ENCODE measurements around the gene NCK2. TPM values are rescaled to one million over a fixed set of nuclear protein-coding genes. Genes with fewer than 3 reads are reported as not detected.

NCK2 gene
- total and polyA plus RNA-seq, 9 of the 15 experiments (the other 6 are each of a cell fraction or from before 2014, with no cell fraction given): 0.90 to 27.9 (median 15.9) TPM

DNA sequence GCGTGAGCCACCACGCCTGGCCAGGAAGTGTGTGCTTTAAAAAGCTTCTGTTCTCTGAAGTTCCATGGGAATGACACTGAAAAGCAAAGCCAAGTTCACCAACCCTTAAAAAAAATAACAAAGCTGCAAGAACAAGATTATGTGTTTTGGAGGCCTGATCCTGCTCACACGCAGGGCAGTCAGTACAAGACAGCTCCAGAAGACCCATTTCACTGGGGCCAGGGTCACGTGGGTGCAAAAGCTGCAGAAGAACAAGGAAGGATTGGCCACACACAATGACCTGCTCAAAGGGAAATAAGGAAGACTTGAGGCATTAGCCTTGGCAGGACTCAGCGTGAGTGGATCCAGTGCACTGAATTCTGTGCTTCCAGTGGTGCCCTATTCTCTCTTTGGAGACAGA is 187.9 kb downstream of the NCK2 start:
- H3K9me3 ChIP-seq (replicated peaks; ENCODE audit: control insufficient read depth, insufficient read depth, low read depth, low read length): no peaks in the 10 kb centered on the region
- ATAC-seq (no peak), DNase-seq (ENCODE audit: extremely low read depth in 1 of 4, low spot score in 3 of 4) (no peak), FAIRE-seq (no peak)
- no peak overlapping the region for H3K27ac ChIP-seq (ENCODE audit: extremely low read depth, low read depth, low read length)
- in situ Hi-C loops (cut with MboI) (no loop called here), intact Hi-C loops (cut with micrococcal nuclease) (no loop called here)
- no peaks in the 10 kb centered on the region for H3K79me2 ChIP-seq (ENCODE audit: control insufficient read depth, insufficient read depth, low read length)
- WGBS (ENCODE audit: insufficient coverage, low coverage, missing lambda C conversion rate): 5% methylated on average over 5 of the region's 5 CpGs
- BruUV-seq (replicated peaks): no TSS peak
- no peak overlapping the region for H3K4me2 ChIP-seq (ENCODE audit: insufficient read depth, low read length)
- H3K9ac ChIP-seq (ENCODE audit: insufficient read depth in 1 of 2, low read depth in 2 of 2, low read length in 2 of 2): no peak overlapping the region
- no peaks in the 10 kb centered on the region for H3K4me1 ChIP-seq (replicated peaks in 1 of 2; ENCODE audit: control insufficient read depth in 2 of 2, insufficient read depth in 2 of 2, low read length in 2 of 2)
- no peak overlapping the region for H3K4me3 ChIP-seq
- H3K27me3 ChIP-seq (ENCODE audit: control insufficient read depth in 2 of 2, insufficient read depth in 2 of 2, low read length in 2 of 2): peaks cover 4 to 23% of the 10 kb centered on the region in 2 experiments; a peak in 3 of 5 replicates
- ChIA-PET CTCF (ENCODE audit: low intra/inter-chr PET ratio) (no interaction called here), POLR2A (no interaction called here)
- TF ChIP-seq, protein P1, sequence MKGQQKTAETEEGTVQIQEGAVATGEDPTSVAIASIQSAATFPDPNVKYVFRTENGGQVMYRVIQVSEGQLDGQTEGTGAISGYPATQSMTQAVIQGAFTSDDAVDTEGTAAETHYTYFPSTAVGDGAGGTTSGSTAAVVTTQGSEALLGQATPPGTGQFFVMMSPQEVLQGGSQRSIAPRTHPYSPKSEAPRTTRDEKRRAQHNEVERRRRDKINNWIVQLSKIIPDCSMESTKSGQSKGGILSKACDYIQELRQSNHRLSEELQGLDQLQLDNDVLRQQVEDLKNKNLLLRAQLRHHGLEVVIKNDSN (CRISPR knock-in tag; IDR thresholded peaks at IDR 0.05): peak; percentile 49; the same call in 1 of the 2 replicates
- TF ChIP-seq, protein P2, sequence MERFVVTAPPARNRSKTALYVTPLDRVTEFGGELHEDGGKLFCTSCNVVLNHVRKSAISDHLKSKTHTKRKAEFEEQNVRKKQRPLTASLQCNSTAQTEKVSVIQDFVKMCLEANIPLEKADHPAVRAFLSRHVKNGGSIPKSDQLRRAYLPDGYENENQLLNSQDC (CRISPR knock-in tag; IDR thresholded peaks at IDR 0.05): no peak
- TF ChIP-seq CREBBP (IDR thresholded peaks at IDR 0.05; ENCODE audit: low read depth, low read length): no peak
- H3K9me1 ChIP-seq (ENCODE audit: control insufficient read depth, insufficient read depth, low read length): no peaks in the 10 kb centered on the region
- no peaks in the 10 kb centered on the region for H4K20me1 ChIP-seq (replicated peaks; ENCODE audit: control insufficient read depth, insufficient read depth, low read length)
- H2AFZ ChIP-seq (ENCODE audit: low read depth, low read length): no peak overlapping the region
- no peaks in the 10 kb centered on the region for H3K36me3 ChIP-seq (ENCODE audit: control insufficient read depth, insufficient read depth, low read length)

DNA sequence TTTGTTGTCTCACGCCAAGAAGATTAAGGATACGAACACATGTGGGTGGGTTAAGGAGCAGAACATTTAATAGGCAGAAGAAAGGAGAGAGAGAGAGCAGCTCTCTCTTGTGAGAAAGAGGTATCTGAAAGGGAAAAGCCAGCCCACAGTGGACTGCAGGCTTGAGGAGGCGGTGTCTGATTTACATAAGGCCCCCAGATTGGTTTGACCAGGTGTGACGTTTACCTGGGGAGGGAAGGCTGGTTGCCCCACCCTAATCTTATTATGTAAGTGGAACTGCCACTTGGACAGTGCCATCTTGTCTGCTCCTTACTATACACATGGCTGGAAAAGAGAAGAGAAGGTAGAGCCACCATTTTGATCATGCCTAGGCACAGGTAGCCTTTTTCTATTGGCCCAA is 189.2 kb downstream of the NCK2 start:
- no peak for FAIRE-seq
- Histone ChIP-seq H3K79me2 (ENCODE audit: control insufficient read depth, insufficient read depth, low read length) (no peaks in the 10 kb centered on the region), H3K9ac (ENCODE audit: insufficient read depth in 1 of 2, low read depth in 2 of 2, low read length in 2 of 2) (no peak overlapping the region), H3K27me3 (ENCODE audit: control insufficient read depth in 2 of 2, insufficient read depth in 2 of 2, low read length in 2 of 2) (peaks cover 4 to 16% of the 10 kb centered on the region in 2 experiments; a peak in 3 of 5 replicates), H3K9me3 (replicated peaks; ENCODE audit: control insufficient read depth, insufficient read depth, low read depth, low read length) (no peaks in the 10 kb centered on the region), H4K20me1 (replicated peaks; ENCODE audit: control insufficient read depth, insufficient read depth, low read length) (no peaks in the 10 kb centered on the region), H3K36me3 (ENCODE audit: control insufficient read depth, insufficient read depth, low read length) (no peaks in the 10 kb centered on the region), H3K4me2 (ENCODE audit: insufficient read depth, low read length) (no peak overlapping the region), H3K9me1 (ENCODE audit: control insufficient read depth, insufficient read depth, low read length) (no peaks in the 10 kb centered on the region), H3K4me3 (no peak overlapping the region), H3K27ac (ENCODE audit: extremely low read depth, low read depth, low read length) (no peak overlapping the region), H3K4me1 (replicated peaks in 1 of 2; ENCODE audit: control insufficient read depth in 2 of 2, insufficient read depth in 2 of 2, low read length in 2 of 2) (no peaks in the 10 kb centered on the region), H2AFZ (ENCODE audit: low read depth, low read length) (peak overlapping the region; percentile 25; the same call in 1 of the 2 replicates)
- ChIA-PET CTCF (ENCODE audit: low intra/inter-chr PET ratio) (no interaction called here), POLR2A (no interaction called here)
- 14% methylated on average over 4 of the region's 4 CpGs for WGBS (ENCODE audit: insufficient coverage, low coverage, missing lambda C conversion rate)
- in situ Hi-C loops (cut with MboI): no loop called here
- no TSS peak for BruUV-seq (replicated peaks)
- ATAC-seq: peak; percentile 85
- TF ChIP-seq ETV1 (tag; conservative IDR thresholded peaks at IDR 0.05; ENCODE audit: low read depth) (no peak), YY1 (IDR thresholded peaks at IDR 0.05; ENCODE audit: borderline replicate concordance in 1 of 3, control insufficient read depth in 1 of 3, extremely low read depth in 1 of 3, insufficient read depth in 3 of 3, insufficient read length in 1 of 3, insufficient replicate concordance in 2 of 3, low read depth in 1 of 3, low read length in 2 of 3) (peak in 1 of 3 experiments; percentile 12), ATF1 (CRISPR knock-in tag; IDR thresholded peaks at IDR 0.05) (no peak), ATF1 (tag; IDR thresholded peaks at IDR 0.05) (peak; percentile 43)
- intact Hi-C loops (cut with micrococcal nuclease): no loop called here
- DNase-seq (ENCODE audit: extremely low read depth in 1 of 4, low spot score in 3 of 4): peak in 2 of 4 experiments; percentile 29 to 40

Data from K562 (cell line).